NCI-H446 treated with DMSO at 0.1 percent for 48 hours (cell line): ENCODE measurements around the gene STAB1.

Experiments used
- DNase-seq: peaks from one replicate; lab custom pipeline; 2025; lab: John Stamatoyannopoulos, UW

The STAB1 gene

DNA sequence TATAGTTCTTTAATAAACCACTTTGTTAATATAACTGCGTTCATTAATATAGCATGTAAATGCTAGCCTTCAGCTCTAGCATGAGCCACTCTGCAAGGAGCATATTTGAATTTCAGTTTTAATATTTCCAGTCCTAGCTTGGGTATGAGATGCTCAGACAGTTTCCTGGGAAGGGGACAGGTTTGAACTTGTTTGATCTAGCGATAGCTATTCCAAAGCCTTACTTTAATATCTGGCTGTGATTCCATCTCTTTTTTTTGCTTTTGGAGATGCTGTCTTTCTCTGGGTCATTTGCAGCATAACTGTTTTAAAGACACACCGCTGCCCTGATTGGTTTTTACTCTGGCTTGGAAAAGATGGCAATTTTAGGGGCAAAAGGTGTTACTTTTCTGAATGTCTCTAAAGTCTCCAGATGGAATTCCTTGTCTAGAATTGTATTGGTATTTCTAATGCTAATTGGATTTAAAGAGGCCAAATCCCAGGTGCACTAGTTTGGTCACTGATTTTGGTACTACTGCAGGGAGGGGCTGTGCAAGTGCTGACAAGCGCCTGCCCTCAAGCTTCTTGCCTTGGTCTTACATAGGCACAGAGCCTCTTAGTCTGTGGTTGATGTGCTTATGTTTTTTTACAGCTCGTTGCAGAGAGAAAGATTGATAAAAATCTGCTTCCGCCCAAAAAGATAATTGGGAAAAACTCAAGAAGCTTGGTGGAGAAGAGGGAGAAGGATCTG lies 36.9 kb upstream of the STAB1 start:
- DNase-seq = no peak

DNA sequence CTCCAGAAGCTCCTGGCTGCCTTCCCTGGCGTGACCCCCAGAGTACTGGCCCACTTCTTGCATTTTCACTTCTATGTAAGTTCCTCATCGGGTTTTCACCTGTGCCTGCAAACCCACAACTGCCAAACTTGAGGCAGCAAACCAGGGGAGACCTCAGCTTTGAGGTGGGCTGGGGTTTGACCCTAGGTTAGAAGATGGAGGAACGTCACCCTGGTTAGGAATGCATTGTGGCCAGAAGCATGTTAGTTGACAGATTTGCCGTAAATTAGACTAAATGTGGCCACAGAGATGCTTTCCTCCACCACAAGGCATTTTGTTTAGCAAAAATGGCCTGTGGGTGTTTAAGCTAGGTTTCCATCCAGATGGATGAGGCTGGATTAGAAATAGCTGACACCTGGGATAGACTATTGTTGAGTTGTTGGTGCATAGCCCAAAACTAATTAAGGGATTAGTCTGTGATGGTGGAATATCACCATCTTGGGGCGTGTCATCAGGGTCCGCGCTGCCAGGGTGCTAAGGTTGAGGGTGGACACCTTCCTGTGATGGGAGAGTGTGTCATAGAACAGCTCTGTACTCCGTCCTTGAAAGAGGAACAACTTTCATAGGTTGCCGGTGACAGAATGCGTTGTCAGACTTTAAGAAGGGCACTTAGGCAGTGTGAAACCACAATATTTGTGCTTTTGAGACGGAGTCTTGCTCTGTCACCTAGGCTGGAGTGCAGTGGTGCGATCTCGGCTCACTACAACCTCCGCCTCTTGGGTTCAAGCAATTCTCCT lies 36.2 kb upstream of the STAB1 start:
- DNase-seq = no peak

GRCh38 chr3:52461874-52462273 lies 33.3 kb upstream of the STAB1 start:
- DNase-seq = no peak

GRCh38 chr3:52463416-52463815 lies 31.7 kb upstream of the STAB1 start:
- DNase-seq = no peak

GRCh38 chr3:52468336-52468735 lies 26.8 kb upstream of the STAB1 start:
- DNase-seq = peak; percentile 14

GRCh38 chr3:52469001-52469400 lies 26.1 kb upstream of the STAB1 start:
- DNase-seq = peak; percentile 34

DNA sequence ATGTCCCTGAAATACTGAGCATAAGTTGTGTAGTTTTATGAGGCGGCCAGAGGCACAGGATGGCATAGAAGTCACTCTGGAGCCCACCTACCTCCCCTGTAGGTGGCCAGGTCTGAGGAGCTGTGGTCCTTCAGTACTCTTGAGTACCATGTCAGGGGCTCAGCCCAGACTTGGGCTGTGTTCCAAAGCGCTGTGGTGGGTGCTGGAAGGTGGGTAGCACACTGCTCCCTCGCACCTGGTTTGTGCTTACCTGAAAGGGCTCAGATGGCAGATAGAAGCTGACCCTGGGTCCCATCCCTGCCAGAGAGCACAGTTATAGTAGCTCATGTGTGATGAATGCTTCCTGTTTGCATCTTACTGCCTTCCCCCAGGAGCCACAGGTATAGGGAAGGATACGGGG lies 24.2 kb upstream of the STAB1 start:
- DNase-seq = no peak

GRCh38 chr3:52471371-52472238 lies 23.5 kb upstream of the STAB1 start:
- no peak for DNase-seq

GRCh38 chr3:52472239-52473000 lies 22.7 kb upstream of the STAB1 start:
- DNase-seq = no peak

DNA sequence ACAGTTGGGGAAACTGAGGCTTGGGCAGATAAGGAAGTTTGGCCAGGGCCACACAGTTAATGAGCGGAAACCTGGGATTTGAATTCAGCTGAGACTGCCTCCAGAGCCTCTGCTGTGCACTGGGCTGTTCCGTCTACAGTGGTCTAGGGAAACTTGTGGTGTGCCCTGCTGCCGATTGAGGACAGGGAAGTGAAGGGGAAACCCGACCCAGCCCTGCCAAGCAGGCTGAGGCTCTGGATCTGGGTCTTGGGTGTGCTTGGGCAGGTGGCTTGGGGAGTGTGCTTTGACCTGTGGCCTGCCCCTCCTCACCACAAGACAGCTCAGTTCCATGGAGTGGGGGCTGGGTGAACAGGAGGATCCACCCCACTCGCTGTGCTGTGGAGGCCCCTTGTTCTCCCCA lies 22.1 kb upstream of the STAB1 start:
- no peak for DNase-seq

DNA sequence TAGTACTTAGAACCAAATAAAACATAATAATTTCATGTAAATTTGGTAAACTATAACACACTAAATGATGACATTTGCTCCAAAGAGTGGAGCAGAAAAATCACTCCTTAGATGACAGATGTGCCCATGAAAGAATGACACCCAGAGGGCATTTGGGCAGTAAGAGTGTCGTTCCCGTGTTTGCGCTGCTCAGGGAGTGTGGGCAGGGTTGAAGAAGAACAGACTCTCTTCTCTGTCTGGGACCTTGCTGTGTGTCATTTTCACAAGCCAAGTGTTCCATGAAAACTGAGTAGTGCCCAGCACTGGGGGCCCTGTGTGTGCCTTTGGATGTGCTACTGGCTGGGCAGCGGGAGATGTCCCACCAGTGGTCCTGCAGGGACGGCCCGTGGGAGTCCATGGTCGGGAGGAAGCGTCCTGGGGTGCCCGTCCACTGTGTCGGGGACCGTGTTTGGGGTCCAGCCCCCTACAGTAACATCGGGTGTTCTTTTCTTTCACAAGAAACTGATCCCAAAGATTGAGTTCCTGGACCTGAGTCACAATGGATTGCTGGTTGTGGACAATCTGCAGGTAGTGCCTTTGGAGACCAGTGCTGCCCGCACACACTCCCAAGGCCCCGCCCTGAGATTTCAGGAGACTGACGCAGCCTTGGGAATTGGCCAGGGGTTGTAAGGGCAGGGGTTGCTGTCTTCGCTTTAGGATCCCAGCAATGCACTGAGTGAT lies 17.9 kb upstream of the STAB1 start:
- no peak for DNase-seq

GRCh38 chr3:52477796-52478095 lies 17.4 kb upstream of the STAB1 start:
- DNase-seq = no peak

GRCh38 chr3:52479037-52479876 lies 15.9 kb upstream of the STAB1 start:
- no peak for DNase-seq

DNA sequence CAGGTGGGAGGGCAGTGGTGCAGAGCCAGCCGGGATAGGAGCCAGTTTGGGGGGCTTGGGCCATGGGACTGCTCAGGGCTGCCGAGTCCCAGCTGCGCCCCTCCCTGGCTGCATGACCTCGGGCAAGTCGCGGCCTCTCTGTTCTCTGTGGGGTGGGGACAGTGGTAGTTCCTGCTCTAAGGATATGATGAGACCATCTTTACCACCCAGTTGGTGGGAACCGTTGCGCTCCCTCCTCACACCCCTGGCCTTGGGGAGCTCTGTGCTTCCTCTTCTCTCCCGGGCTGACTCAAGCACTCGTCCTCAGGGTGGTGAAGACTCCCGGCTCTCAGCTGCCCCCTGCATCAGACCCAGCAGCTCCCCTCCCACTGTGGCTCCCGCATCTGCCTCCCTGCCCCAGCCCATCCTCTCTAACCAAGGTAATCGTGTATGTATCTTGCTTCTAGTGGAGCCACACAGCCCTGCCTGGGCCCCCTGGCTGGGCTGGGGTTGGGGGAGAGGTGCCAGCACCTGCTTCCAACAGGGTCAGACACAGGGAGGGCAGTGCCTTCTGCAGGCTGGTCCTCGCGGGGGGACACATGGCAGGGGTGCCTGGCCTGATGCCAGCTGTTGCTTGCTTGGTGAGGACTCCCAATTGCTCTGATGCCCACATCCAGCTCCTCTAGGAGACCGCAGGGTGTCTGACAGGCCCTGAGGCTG lies 15.1 kb upstream of the STAB1 start:
- DNase-seq = no peak

GRCh38 chr3:52480768-52481715 lies 14.1 kb upstream of the STAB1 start:
- DNase-seq = no peak

DNA sequence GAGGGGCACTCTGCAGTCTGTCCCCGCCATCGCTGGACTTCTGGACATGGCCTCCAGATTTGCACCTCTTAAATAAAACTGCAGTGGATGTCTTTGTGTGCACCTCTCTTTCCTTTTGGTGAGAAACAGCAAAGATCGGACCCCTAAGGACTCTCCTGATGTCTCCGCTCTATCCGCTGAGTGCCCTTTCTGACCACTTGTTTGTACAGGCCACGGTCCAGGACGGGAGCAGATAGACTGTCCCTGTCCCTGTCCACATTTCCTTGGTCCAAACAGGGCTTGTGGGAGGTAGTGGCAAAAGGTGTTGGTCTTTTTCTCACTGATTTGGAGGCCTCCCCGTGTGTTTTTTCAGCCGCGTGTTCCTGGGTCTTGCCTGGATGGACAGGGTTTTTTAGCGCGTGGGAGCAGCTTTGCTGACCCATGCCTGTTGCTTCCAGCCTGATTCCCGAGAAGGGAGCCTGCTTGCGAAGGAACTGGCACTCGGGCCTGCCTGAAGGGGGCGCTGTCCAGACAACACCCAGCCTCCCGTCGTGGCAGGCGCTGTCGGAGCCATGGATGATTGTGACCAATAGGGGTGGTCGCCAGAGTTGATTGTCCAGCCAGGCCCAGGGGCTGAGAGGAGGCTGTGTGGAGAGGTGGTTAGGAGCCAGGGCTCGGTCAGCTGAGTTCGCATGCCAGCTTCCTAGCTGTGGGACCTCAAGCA lies 13.2 kb upstream of the STAB1 start:
- no peak for DNase-seq

DNA sequence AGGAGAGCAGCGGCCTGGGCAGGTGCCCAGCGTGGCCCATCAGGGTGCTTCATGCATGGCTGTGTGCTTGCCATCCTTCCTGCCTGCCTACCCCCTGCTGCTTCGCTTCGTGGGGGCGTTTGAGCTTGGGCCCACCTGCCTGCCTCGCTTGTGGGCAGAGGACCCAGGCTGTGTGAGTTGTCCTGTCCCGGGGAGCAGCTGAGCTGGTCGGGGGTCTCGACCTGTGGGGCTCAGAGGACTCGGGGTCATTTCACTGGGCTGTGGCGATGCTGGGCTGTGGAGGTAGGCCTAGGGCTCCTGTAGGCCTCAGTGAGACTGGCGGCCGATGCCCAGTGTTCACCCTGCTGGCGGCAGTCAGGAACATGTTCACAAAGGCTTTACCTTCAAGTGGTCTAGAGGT lies 12.1 kb upstream of the STAB1 start:
- DNase-seq = no peak
